Subcutaneous adipose tissue (tissue), 4 donors: ENCODE data around the gene BIN1. TPM values are rescaled to one million over a fixed set of nuclear protein-coding genes. Genes with fewer than 3 reads are reported as not detected.

Experiments used
- total RNA-seq, 4 donors: library from RNA; depleted of rRNA; stranded (reverse); fragments of >200 nt; gene quantifications; one replicate each; pipeline ENCODE4 v1.1.0, GENCODE V29; 2016
- TF ChIP-seq, protein P1 (sequence below): fragments of 450-650 bp; IDR thresholded peaks from one replicate; pipeline ENCODE4 v1.5.1; 2016; ENCODE audit warnings: low read depth, mild to moderate bottlenecking, control low read depth, antibody characterized with exemption, moderate library complexity

BIN1 gene
- total RNA-seq, 4 donors from 2014 or later = 53.3 to 134 (median 55.4) TPM

DNA sequence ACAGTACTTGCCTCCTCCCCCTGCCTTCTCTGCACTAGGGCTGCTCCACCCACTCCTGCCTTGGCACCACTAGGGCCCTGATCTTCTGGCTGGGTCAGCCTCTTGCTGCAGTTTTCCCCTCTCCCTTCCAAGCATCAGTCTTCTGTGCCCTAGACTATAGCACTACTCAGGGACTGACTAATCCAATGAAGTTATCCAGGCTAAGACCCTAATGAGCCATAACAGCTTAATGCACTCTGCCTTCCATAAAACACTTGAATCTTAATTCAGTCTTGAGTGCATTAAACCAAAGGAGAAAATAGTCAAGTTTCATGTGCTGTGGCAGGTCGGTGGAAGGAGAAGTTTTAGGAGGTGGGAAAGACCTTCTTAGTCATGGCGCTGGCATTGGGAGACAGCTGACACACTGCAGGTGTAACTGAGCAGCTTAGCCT is 95.7 kb downstream of the BIN1 start:
- TF ChIP-seq, protein P1, sequence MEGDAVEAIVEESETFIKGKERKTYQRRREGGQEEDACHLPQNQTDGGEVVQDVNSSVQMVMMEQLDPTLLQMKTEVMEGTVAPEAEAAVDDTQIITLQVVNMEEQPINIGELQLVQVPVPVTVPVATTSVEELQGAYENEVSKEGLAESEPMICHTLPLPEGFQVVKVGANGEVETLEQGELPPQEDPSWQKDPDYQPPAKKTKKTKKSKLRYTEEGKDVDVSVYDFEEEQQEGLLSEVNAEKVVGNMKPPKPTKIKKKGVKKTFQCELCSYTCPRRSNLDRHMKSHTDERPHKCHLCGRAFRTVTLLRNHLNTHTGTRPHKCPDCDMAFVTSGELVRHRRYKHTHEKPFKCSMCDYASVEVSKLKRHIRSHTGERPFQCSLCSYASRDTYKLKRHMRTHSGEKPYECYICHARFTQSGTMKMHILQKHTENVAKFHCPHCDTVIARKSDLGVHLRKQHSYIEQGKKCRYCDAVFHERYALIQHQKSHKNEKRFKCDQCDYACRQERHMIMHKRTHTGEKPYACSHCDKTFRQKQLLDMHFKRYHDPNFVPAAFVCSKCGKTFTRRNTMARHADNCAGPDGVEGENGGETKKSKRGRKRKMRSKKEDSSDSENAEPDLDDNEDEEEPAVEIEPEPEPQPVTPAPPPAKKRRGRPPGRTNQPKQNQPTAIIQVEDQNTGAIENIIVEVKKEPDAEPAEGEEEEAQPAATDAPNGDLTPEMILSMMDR = no peak

DNA sequence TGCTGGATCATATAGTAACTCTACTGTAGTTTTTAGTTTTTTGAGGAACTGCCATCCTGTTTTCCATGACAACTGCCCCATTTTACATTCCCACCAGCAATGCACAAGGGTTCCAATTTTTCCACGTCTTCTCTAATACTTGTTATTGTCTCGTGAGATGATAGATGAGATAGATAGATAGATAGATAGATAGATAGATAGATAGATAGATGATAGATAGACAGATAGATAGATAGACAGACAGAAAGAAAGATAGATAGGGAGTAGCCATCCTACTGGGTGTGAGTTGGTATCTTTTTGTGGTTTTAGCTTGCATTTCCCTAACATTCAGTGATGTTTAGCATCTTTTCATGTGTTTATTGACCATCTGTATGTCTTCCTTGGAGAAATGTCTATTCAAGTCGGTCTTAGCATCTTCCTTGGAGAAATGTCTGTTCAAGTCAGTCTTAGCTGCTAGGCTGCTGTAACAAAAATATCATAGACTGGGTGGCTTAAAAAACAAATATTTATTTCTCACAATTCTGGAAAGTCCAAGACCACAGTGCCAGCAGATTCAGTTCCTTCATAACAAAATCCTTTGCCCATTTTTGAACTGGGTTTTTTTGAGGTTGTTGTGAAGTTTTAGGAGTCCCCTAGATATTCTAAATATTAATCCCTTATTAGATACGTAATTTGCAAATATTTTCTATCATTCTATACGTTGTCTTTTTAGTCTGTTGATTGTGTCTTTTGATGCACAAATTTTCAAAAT is 98.5 kb downstream of the BIN1 start:
- TF ChIP-seq, protein P1 = no peak

DNA sequence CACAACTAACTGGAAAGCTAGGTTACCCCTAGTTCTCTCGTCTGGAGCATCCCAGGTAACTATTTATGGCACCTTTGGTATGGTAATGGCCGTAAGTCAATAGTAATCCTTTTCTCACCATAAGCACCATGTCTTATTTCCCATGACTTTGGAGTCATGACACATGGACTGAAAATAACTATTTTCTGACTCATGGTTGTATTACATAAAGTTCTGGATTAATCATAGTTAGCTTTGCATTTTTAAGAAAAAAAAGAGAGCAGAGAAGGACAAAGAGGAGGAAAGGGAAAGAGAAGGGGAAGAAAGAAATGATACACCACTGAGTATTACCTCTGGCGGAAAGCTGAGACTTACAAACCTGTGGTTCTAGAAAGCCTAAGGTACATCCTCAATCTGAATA is 99.3 kb downstream of the BIN1 start:
- TF ChIP-seq, protein P1 = no peak

DNA sequence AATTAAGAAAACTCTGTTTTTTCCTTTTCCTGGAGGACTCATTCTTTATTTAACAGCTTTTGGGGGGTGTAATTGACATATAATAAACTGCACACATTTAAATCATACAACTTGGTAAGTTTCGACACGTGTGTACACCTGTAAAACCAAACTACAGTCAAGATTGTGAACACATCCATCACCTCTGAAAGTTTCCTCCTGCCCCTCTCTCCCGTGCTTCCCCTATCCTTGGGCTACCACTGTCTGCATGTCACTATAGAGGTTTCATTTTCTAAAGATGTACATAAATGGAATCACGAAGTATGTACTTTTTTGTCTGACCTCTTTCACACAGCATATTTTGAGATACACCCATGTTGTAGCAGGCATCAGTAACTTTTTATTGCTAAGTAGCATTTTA is 100.0 kb downstream of the BIN1 start:
- TF ChIP-seq, protein P1 = no peak

DNA sequence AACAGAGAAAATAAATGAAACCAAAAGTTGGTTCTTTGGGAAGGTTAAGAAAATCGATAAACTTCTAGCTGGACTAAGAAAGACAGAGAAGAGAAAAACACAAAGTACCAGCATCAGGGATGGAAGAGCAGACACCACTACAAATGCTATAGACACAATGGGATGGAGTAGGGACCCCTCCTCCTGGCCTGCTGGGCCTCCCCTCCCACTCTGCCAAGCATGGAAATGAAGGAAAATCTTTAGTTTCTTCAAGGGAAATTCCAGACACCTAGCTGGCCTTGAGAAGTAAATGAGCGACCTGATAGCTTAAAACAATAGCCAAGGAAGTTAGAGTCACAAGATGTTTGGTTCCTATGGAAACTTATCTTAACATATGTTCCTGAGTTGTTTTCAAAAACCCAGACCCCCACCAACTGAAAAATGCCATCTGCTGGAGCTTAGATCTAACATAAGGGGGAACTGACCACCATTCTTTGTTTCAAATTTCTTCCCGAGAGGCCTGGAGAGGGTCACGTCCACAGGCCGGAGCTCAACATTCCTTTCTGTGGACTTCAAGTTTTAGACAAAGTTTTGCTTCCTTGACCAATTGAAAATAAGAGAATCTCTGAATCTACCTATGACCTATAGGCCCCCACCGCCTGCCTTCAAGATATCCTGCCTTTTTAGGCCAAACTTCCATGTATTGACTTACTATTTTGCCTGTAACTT is 101.9 kb downstream of the BIN1 start:
- TF ChIP-seq, protein P1 = no peak

DNA sequence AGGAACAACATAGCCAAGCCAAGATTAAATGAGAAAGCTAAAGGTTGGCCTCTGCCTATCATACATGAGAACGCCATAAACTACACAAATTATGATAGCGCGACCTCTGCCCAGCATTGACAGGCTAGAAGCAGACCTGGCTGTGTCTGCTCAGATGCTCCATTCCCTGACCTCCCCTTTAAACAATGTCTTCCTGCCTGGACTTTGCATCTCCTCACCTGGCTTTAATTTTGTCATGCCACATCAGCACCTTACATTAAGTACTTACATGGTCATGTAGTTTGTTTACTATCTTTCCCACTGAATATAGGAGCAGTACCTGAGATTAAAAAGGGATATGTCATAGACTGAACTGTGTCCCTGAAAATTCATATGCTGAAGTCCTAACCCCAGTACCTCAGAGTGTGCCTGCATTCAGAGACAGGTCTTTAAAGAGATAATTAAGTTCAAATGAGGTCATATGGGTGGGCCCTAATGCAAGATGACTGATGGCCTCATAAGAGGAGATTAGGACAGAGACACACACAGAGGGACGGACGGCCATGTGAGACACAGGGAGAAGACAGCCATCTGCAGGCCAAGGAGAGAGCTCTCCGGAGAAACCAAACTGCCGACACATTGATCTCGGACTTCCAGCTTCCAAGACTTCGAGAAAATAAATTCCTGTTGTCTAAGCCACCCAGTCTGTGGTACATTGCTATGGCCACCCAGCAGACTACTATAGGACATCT is 103.7 kb downstream of the BIN1 start:
- TF ChIP-seq, protein P1 = no peak

DNA sequence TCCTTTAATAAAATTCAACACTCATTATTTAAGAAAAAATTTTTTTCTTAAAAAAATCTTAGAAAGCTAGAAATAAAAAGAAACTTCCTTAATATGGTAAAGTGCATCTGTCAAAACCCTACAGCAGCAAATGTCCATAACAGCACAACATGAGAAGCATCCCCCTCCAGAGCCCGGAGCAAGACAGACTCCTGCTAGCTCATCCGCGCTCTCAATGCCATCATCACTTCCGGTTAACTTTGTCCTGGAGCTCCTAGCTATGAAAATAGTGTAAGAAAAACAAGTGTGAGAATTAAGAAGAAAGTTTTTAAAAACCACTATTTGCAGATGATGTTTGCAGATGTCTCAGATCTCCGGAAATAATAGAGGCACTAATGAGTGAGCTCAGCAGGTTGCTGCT is 105.2 kb downstream of the BIN1 start:
- TF ChIP-seq, protein P1 = no peak
